Lung (tissue), 12 donors: ENCODE measurements around the gene HID1. TPM values are rescaled to one million over a fixed set of nuclear protein-coding genes. Genes with fewer than 3 reads are reported as not detected.
"Not testable (repeated sequence)": the region's sequence is repeated elsewhere in the genome, so short reads cannot be mapped to it uniquely, and the experiment has no call there.

ENCODE experiments used
- ATAC-seq: fragments of 200-7000 bp; cut with Tn5 transposase; one replicate; pipeline ENCODE4 v1.9.1; 2020; ENCODE audit warnings: moderate number of reproducible peaks; ENCODE audit not compliant: insufficient read depth, low FRiP score
- DNase-seq, 3 donors: peaks; one replicate each; pipeline ENCODE4 v3.0.0-alpha.2; 2013 to 2017
- H3K27ac ChIP-seq, 2 donors: one replicate each; pipeline ENCODE4 v1.5.1; 2013; ENCODE audit warnings: mild to moderate bottlenecking in 2 of 2, moderate library complexity in 2 of 2, control low read depth in 1 of 2, inconsistent platforms in 1 of 2, low read depth in 1 of 2, low read length in 1 of 2
- H3K27me3 ChIP-seq, 3 donors: one replicate each; pipeline ENCODE4 v1.5.1; 2013; ENCODE audit warnings: low read length in 2 of 3; ENCODE audit not compliant: control insufficient read depth in 3 of 3, insufficient read depth in 3 of 3
- H3K36me3 ChIP-seq, 4 donors: one replicate each; pipeline ENCODE4 v1.5.1; 2013; ENCODE audit warnings: low read length in 4 of 4, mild to moderate bottlenecking in 1 of 4, moderate library complexity in 1 of 4; ENCODE audit not compliant: control insufficient read depth in 4 of 4, insufficient read depth in 4 of 4
- H3K4me1 ChIP-seq, 5 donors: one replicate each; pipeline ENCODE4 v1.5.1; 2013; ENCODE audit warnings: low read length in 5 of 5, mild to moderate bottlenecking in 2 of 5, moderate library complexity in 1 of 5; ENCODE audit not compliant: control insufficient read depth in 5 of 5, insufficient read depth in 5 of 5
- H3K4me3 ChIP-seq: one replicate; pipeline ENCODE4 v1.5.1; 2013; ENCODE audit warnings: mild to moderate bottlenecking, control low read depth, moderate library complexity
- H3K9ac ChIP-seq, 2 donors: one replicate each; pipeline ENCODE4 v1.5.1; 2013; ENCODE audit warnings: low read length in 2 of 2, control low read depth in 1 of 2; ENCODE audit not compliant: insufficient read depth in 1 of 2
- H3K9me3 ChIP-seq, 4 donors: one replicate each; pipeline ENCODE4 v1.5.1; 2013; ENCODE audit warnings: low read length in 3 of 4, mild to moderate bottlenecking in 1 of 4, moderate library complexity in 1 of 4; ENCODE audit not compliant: control insufficient read depth in 4 of 4, insufficient read depth in 3 of 4
- CTCF ChIP-seq: IDR thresholded peaks from 2 replicates; pipeline ENCODE4 v1.5.1; 2012; ENCODE audit warnings: mild to moderate bottlenecking; ENCODE audit errors: control extremely low read depth, extremely low read depth
- WGBS, 2 donors: extraction: QIAGEN DNeasy Blood & Tissue Kit; methylation state at CpG; one replicate each; pipeline ENCODE4 v1.1.7; 2013; 5-methylcytosine and 5-hydroxymethylcytosine counted together
- polyA plus RNA-seq, 2 donors: library from polyadenylated mRNA; stranded (reverse); fragments of 200-250 nt; gene quantifications; one replicate each; pipeline ENCODE4 v1.2.1, GENCODE V29; 2013
- total RNA-seq, 2 donors: library from RNA; depleted of rRNA in 1 of 2; stranded (reverse); fragments of >200 nt in 1 of 2; gene quantifications; one replicate each; pipeline ENCODE4 v1.2.1, GENCODE V29; 2014 to 2021
- donor health status: control.
- donor health status: control.
- donor health status: Bipolar disorder and iron deficiency.
- donor health status: healthy.
- donor health status: DM: yes; HTN: yes; CAD: no.

HID1 gene
- total and polyA plus RNA-seq, 4 donors, result 15.2 to 42.1 (median 29.2) TPM

- ATAC-seq (no peak), DNase-seq (no peak)
- H3K27ac ChIP-seq, result peak overlapping the region in 1 of 2 donors; percentile 69
- 71 to 77% methylated on average over 8 of the region's 8 CpGs for WGBS, 2 donors
- H3K36me3 ChIP-seq, result no peaks in the 10 kb centered on the region
- peak overlapping the region; percentile 71 for H3K4me3 ChIP-seq
- TF ChIP-seq CTCF, result no peak
- H3K9me3 ChIP-seq, result no peaks in the 10 kb centered on the region
- H3K4me1 ChIP-seq, result peaks cover 0 to 14% (median 0%) of the 10 kb centered on the region in 5 donors
- peak overlapping the region in 1 of 2 donors; percentile 11 for H3K9ac ChIP-seq
- H3K27me3 ChIP-seq, result peaks cover 0 to 15% (median 14%) of the 10 kb centered on the region in 3 donors
Observed at GRCh38 chr17:74971069-74971841, 1.3 kb downstream of the HID1 start.

- peaks cover 0 to 15% (median 14%) of the 10 kb centered on the region in 3 donors for H3K27me3 ChIP-seq
- DNase-seq (peak in 1 of 3 donors; percentile 44), ATAC-seq (no peak)
- no peaks in the 10 kb centered on the region for H3K36me3 ChIP-seq
- 75 to 81% methylated on average over 3 of the region's 3 CpGs for WGBS, 2 donors
- H3K27ac ChIP-seq, result peak overlapping the region in 1 of 2 donors; percentile 1
- H3K4me3 ChIP-seq, result no peak overlapping the region
- H3K4me1 ChIP-seq, result peaks cover 0 to 14% (median 0%) of the 10 kb centered on the region in 5 donors
- TF ChIP-seq CTCF, result no peak
- H3K9ac ChIP-seq, result no peak overlapping the region
- no peaks in the 10 kb centered on the region for H3K9me3 ChIP-seq
Observed at GRCh38 chr17:74970395-74970794, 2.2 kb downstream of the HID1 start.

- not testable (repeated sequence) for H3K9ac ChIP-seq, H3K36me3 ChIP-seq, H3K9me3 ChIP-seq, H3K27ac ChIP-seq, DNase-seq, H3K4me3 ChIP-seq, ATAC-seq
- Histone ChIP-seq H3K4me1 (peaks cover 0 to 14% (median 0%) of the 10 kb centered on the region in 5 donors), H3K27me3 (peaks cover 0 to 15% (median 11%) of the 10 kb centered on the region in 3 donors)
- WGBS, 2 donors, result 90 to 94% methylated on average over 5 of the region's 5 CpGs
Observed at GRCh38 chr17:74969501-74969900, 3.1 kb downstream of the HID1 start.

- no peak for ATAC-seq
- no peaks in the 10 kb centered on the region for H3K9me3 ChIP-seq
- peaks cover 0 to under 1% (median 0%) of the 10 kb centered on the region in 4 donors for H3K36me3 ChIP-seq
- no peak overlapping the region for H3K4me3 ChIP-seq
- H3K4me1 ChIP-seq, result peaks cover 0 to 14% (median 0%) of the 10 kb centered on the region in 5 donors
- 67 to 71% methylated on average over 5 of the region's 5 CpGs for WGBS, 2 donors
- peak overlapping the region in 1 of 2 donors; percentile 8 for H3K27ac ChIP-seq
- peak; percentile 54 to 76 (median 54) for DNase-seq
- TF ChIP-seq CTCF, result no peak
- peaks cover 0 to 11% (median 7%) of the 10 kb centered on the region in 3 donors for H3K27me3 ChIP-seq
- H3K9ac ChIP-seq, result no peak overlapping the region
Observed at GRCh38 chr17:74968361-74968780, 4.2 kb downstream of the HID1 start.
